ENCODE measurements around the gene PEF1.

The PEF1 gene

DNA sequence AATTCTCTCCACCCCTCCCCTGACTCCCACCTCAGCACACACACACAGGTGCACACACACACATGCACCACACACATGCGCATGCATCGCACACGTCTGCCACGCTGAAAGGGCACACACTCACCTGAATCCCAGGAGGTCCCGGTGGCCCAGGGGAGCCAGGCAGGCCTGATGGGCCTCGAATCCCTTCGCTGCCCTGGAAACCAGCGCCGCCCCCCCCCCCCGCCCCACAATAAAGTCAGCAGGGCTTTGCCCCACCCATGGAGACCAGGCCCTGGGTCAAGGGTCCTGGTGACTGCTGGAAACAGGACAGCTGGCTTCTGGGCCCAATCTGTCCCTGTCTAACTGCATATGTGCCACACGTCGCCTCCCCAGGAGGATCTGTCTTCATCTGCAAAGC is 17.8 kb upstream of the PEF1 start:
- H3K4me3 ChIP-seq (replicated peaks; ENCODE audit: low read depth, low read length), result no peak overlapping the region
- TF ChIP-seq, protein P1, sequence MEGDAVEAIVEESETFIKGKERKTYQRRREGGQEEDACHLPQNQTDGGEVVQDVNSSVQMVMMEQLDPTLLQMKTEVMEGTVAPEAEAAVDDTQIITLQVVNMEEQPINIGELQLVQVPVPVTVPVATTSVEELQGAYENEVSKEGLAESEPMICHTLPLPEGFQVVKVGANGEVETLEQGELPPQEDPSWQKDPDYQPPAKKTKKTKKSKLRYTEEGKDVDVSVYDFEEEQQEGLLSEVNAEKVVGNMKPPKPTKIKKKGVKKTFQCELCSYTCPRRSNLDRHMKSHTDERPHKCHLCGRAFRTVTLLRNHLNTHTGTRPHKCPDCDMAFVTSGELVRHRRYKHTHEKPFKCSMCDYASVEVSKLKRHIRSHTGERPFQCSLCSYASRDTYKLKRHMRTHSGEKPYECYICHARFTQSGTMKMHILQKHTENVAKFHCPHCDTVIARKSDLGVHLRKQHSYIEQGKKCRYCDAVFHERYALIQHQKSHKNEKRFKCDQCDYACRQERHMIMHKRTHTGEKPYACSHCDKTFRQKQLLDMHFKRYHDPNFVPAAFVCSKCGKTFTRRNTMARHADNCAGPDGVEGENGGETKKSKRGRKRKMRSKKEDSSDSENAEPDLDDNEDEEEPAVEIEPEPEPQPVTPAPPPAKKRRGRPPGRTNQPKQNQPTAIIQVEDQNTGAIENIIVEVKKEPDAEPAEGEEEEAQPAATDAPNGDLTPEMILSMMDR (IDR thresholded peaks at IDR 0.05; ENCODE audit: low read length, missing control alignments), result no peak

DNA sequence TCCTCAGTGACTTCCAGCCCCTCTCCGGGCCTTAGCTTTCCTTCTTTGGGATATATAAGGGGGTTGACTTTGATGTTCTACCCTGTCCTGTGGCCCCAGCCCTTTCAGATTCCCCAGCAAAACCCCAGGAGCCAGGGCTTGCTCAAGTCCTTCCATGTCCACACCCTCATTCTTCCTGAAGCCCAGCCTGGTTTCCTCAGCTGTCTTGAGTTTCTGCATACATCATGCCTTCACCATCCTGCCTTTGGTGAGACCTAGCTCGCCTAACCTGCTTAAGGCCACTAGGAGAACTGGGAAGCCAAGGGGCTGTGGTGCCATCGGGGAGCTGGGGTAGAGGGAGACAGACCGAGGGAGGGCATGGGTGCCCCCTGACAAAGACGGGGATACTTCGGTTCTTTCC is 17.2 kb upstream of the PEF1 start:
- TF ChIP-seq, protein P1 (IDR thresholded peaks at IDR 0.05; ENCODE audit: low read length, missing control alignments), result no peak
- H3K4me3 ChIP-seq (replicated peaks; ENCODE audit: low read depth, low read length), result no peak overlapping the region
- DNase-seq (ENCODE audit: low read depth), result no peak

More for the DNA sequence above, 17.8 kb upstream of the PEF1 start:
- DNase-seq (ENCODE audit: low read depth), result no peak

DNA sequence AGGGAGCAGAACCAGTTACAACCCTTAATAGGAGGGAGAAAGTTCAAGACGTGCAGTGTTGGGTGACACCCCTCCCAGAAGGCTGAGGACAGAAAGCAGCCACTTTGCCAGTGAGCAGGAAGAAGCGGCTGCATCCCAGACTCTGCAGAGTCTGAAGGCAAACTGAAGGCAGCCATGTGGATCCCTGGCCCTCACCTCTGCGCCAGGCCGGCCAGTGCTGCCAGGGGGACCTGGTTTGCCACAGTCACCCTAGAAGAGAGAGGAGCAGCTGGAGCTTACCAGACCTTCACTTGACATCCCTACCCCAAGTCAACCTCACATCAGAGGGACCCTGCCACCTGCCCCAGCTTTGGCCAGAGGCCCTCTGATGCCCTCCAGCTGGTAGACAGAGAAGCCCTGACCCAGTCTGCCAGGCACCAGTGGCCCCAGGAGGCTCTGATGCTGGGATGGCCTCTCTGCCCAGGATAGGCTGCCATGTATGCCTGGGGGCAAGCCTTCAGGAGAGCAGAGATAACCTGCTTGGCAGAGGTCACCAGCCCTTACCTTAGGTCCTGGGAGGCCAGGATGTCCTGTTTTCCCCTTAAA is 16.3 kb upstream of the PEF1 start:
- no peak for DNase-seq (ENCODE audit: low read depth)
- H3K4me3 ChIP-seq (replicated peaks; ENCODE audit: low read depth, low read length), result no peak overlapping the region
- TF ChIP-seq, protein P1 (IDR thresholded peaks at IDR 0.05; ENCODE audit: low read length, missing control alignments), result no peak

DNA sequence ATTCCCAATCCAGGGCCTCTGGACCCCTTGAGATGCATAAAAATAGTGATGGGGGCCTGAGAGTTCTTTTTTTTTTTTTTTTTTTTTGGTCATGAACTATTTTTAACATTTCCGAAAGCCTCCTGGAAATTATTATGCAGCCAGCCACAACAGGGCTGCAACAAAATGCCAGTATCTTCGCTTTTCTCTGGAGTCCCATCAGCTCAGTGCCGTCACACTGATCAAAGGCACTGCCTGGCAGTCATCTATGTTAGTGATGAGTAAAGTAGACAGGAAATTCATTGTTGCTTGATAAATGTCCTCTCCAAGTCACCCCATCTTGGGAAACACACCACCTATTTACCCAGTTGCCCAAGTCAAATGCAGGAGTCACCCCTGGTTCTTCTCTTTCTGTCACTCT is 15.2 kb upstream of the PEF1 start:
- H3K4me3 ChIP-seq (replicated peaks; ENCODE audit: low read depth, low read length), result no peak overlapping the region
- no peak for DNase-seq (ENCODE audit: low read depth)
- TF ChIP-seq, protein P1 (IDR thresholded peaks at IDR 0.05; ENCODE audit: low read length, missing control alignments), result no peak

DNA sequence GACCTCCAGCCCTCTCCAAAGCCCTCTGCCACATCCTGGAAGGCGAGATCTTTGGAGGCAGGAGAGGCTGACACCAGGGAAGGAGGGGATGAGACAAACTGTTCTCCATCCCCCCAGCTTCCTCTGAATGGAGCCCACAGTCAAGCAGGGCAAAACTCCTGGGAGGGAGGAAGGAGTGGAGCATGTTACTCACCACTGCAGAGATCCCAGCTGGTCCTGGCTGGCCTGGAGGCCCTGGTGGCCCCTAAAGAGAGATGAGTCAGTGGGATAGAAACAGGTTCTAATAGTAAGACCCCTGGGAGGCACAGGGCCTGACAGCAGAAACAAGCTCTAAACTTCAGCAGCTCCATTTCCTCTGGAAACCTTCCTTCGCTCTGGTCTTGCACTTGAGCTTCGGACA is 14.0 kb upstream of the PEF1 start:
- no peak for DNase-seq (ENCODE audit: low read depth)
- H3K4me3 ChIP-seq (replicated peaks; ENCODE audit: low read depth, low read length), result no peak overlapping the region
- TF ChIP-seq, protein P1 (IDR thresholded peaks at IDR 0.05; ENCODE audit: low read length, missing control alignments), result no peak

DNA sequence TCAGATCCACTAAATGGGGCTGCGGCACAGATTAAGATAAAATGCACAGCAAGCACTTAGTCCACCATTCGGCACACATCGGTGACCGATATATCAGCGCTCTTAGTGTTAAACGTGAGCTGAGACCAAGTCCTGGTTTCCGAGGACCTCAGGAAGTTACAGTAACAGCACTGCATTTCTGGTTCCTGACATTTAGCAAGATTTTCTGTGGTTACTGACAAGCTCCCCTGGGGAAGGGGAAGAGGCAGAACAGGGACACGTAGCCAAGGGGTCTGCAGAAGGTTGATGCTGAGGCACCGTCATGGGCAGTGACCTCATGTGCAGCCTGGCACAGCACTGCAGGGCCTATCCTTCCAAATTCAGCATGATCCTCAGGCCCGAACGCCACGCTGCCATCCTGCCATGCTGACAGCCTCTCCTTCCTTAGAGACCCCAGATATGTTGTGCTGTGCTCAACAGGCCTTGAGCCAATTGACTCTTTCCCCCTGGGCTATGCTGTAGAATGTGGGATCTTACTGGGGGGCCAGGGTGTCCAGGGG is 13.4 kb upstream of the PEF1 start:
- no peak overlapping the region for H3K4me3 ChIP-seq (replicated peaks; ENCODE audit: low read depth, low read length)
- TF ChIP-seq, protein P1 (IDR thresholded peaks at IDR 0.05; ENCODE audit: low read length, missing control alignments), result no peak
- no peak for DNase-seq (ENCODE audit: low read depth)

All from fibroblast of pulmonary artery (primary cell).